Measurements from ENCODE around the gene CACNB3.
"Not testable (repeated sequence)": the region's sequence is repeated elsewhere in the genome, so short reads cannot be mapped to it uniquely, and the experiment has no call there.

The CACNB3 gene

DNA sequence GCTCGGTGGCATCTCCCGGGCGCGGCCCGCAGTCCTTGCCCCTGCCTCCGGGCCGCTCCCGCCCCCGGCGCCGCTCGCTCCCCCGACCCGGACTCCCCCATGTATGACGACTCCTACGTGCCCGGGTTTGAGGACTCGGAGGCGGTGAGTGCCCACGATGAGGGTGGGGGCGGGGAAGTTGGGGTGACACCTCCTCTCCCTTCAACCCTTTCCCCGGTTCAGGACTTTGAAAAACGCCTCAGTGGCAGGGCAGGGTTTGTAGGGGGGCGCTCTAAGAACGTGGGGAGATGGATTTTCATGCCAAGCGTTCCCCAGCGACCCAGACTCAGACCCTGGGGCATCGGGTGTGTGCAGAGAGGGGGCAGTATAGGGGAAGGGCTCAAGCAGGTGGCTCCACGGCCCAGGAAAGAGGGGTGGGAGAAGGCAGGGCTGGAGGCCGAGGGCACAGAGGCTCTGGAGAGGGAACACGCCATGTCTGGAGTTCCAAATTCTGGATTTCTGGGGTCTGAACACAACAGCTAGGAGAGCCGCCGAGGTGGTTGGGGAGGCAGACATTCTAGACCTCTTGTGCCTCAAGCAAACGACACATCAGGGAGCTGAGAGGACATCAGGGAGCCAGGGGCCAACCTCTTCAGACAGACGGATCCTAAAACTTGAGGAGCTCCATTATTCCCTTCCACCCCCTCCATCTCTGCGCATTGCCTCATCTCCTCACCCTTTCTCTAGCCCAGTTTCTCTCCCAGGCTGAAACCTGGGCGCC lies 715 bp downstream of the CACNB3 start:
- no peak for DNase-seq (ENCODE audit: low spot score)

DNA sequence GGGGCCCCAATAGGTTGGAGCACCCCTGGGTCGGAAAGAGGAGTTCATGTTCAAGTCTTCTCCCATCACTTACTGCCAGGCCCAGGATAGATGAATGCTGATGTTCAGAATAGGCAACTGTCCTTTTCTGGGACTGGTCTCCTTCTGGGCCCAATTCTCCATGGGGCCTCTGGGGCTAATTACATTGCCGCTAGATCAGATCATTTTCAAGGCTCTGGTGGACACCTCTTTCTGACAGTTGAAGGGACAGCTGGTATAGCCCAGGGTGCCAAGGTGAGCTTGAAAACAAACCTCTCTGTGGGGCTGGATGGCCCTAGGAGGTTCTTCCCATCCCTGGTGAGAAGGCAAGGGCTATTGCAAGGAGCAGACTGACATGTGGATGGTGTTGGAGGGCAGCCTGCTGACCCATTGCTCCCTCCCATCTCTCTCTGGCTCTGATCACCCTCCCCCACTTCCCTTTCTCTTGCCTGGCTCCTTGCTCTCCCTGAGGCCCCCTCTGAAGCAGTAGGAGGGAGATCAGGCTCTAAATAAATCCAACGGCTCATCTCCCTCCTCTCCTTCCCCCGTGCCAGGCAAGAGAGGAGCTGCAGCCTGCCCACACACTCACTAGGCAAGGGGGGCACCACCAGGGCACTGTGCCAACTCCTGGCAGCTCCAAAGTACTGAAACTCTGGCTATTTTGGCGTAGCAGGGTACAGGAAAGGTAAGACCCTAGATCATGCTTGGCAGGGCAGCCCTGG lies 1.9 kb downstream of the CACNB3 start:
- no peak for DNase-seq (ENCODE audit: low spot score)

DNA sequence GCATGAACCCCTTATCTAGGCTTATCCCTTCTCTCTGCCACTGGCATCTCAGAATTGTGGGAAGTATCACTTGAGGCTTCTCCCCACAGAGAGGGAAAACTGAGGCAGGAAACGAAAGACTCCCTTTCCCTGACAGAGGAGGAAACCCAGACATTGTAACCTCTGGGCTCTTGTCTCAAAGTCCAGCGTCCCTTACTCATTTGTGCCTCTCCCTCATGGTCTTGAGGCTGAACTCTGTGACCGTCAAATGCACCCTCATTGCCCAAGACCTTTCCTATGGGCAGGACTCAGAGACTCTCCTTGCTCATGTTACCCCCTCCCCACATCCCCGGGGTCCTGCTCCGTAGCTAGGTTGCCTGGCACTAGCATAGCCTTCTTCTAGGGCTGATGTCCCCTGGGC lies 3.8 kb downstream of the CACNB3 start:
- no peak for DNase-seq (ENCODE audit: low spot score)

DNA sequence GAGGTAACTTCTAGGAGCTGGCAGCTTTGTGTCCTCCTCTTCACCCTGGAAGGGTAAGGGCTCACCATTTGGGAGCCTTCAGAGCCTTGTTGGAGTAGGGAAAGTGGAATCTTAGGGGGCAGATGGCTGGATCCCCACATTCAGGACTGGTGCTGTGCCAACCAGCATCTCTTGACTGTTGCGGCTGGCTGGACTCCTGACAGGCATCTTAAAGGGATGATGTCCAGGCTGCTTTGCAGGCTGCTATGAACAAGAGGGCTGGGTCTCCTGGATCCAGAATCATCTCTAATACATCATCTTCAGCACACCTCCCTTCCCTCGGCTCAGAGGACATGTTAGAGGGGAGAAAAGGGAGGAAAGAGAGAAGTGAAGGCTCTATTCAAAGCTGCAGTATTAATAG lies 4.4 kb downstream of the CACNB3 start:
- DNase-seq (ENCODE audit: low spot score): no peak

DNA sequence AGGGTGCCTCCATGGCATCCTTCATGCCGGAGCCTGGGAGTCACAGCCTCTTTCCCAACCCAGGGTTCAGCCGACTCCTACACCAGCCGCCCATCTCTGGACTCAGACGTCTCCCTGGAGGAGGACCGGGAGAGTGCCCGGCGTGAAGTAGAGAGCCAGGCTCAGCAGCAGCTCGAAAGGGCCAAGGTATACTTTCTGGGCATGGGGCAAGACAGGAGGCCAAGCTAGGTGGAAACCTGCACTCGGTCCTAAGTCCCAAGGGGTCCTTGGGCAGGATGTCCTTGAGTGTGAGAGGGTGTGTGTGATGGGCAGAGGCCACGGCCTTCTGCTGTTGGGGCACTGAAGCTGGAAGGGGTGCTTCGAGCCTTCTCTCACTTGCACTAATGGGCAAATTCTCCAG lies 5.0 kb downstream of the CACNB3 start:
- DNase-seq (ENCODE audit: low spot score): no peak

DNA sequence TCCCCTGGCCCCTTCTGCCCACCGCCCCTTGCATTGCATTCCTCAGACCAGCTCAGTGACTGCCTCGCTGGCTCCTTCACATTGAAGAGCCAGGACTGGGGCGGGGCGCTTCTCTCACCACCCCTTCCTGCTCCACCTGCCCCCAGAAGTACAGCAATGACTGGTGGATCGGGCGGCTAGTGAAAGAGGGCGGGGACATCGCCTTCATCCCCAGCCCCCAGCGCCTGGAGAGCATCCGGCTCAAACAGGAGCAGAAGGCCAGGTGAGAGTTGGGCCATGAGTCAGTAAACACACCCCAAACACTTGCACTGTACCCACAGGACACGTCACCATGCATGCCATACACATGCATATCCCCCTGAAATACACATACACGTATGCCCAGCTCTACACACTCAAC lies 5.8 kb downstream of the CACNB3 start:
- DNase-seq (ENCODE audit: low spot score): no peak

DNA sequence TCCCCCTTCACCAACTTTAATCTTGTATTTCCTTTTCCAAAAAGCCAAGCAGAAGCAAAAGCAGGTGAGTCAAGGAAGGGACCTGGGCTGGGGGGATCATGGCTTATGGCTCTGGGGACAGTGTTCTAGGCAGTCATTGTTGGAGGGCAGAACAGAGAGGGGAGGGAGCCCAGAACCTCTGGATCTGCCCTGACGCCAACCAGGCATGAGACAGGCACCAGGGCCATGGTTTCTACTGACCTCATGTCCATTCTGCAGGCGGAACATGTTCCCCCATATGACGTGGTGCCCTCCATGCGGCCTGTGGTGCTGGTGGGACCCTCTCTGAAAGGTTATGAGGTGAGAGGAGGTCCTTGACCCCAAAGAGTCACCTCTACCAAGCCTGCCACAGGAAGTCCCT lies 6.6 kb downstream of the CACNB3 start:
- no peak for DNase-seq (ENCODE audit: low spot score)

DNA sequence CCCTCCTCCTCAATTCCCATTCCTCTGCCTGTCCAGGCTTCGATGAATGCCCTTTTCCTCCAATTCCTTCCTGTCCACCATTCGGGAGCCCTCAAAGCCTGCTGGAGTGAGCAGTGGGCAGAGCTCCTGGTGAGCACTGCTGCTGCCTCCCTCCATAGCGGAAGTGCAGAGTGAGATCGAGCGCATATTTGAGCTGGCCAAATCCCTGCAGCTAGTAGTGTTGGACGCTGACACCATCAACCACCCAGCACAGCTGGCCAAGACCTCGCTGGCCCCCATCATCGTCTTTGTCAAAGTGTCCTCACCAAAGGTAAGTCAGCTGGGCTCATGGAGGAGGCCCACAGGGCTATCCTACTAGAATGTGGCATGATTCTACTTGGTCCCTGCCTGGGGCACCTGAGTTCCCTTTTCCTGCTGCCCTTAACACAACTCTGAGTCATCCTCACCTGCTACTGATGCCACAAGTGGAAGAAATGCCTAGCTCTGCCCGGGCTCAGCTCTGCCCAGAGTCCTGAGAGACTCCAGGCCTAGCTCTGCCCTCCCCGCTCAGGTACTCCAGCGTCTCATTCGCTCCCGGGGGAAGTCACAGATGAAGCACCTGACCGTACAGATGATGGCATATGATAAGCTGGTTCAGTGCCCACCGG lies 8.0 kb downstream of the CACNB3 start:
- DNase-seq (ENCODE audit: low spot score): no peak

DNA sequence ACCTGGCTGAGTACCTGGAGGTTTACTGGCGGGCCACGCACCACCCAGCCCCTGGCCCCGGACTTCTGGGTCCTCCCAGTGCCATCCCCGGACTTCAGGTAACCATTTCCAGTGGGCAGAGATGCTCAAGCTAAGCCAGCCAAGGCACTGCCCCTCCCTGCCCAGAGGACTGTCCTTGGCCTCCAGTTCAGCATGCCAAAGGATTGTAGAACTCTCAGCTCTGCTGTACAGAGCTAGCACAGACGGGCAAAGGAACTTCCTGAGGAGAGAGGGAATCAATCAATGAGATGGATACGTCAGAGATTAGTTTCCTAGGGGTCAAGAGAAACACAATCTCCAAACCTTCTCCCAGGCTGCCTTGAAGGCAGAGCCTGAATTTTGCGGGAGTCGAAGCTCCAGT lies 8.7 kb downstream of the CACNB3 start:
- no peak for DNase-seq (ENCODE audit: low spot score)

DNA sequence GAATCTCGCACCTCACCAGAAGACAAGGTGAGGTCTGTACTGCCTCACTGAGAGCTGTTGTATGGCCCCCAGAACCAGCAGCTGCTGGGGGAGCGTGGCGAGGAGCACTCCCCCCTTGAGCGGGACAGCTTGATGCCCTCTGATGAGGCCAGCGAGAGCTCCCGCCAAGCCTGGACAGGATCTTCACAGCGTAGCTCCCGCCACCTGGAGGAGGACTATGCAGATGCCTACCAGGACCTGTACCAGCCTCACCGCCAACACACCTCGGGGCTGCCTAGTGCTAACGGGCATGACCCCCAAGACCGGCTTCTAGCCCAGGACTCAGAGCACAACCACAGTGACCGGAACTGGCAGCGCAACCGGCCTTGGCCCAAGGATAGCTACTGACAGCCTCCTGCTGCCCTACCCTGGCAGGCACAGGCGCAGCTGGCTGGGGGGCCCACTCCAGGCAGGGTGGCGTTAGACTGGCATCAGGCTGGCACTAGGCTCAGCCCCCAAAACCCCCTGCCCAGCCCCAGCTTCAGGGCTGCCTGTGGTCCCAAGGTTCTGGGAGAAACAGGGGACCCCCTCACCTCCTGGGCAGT lies 9.3 kb downstream of the CACNB3 start:
- DNase-seq (ENCODE audit: low spot score): no peak

DNA sequence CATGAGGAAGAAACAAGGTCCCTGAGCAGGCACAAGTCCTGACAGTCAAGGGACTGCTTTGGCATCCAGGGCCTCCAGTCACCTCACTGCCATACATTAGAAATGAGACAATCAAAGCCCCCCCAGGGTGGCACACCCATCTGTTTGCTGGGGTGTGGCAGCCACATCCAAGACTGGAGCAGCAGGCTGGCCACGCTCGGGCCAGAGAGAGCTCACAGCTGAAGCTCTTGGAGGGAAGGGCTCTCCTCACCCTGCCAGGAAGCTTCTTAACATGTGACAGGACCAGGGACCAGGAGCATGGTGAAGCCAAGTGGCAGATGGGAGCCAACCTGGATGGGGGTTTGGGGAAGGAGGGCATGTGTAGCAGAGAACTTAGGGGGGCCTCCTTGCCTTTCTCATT lies 10.0 kb downstream of the CACNB3 start:
- DNase-seq (ENCODE audit: low spot score): no peak

DNA sequence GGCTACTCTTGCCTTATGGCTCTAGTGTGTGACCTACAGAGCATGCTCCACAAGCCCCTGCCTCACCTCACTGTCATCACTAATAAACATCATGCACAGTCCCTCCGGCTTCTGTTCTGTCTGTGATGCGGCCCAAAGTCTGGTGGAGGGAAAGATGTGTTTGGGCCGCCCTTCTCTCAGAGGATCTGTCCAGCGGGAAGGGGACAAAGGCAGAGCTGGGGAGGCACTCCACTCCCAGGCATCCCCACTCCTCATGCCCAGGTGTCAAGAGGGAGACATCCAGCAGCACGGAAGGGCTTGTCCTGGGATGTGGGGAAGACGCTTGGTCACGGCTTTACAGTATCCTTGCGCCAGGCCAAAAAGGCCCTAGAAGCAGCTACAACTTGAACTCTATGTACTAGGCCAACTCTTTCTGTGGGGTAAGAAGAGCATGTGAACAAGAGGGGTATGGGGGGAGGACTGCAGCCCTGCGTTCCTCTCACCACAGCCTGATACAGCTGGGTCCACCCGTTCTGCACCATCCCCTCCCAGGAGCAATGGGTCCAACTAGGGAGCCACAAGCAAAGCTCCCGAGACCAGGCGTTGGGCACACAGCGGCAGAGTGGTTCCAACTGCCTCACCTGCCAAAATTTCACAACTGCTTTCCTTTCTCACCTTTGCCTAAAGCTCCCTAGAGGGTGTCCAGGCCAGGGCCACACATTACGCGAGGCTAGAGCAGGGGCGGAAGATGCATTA lies 10.7 kb downstream of the CACNB3 start:
- DNase-seq (ENCODE audit: low spot score): no peak

DNA sequence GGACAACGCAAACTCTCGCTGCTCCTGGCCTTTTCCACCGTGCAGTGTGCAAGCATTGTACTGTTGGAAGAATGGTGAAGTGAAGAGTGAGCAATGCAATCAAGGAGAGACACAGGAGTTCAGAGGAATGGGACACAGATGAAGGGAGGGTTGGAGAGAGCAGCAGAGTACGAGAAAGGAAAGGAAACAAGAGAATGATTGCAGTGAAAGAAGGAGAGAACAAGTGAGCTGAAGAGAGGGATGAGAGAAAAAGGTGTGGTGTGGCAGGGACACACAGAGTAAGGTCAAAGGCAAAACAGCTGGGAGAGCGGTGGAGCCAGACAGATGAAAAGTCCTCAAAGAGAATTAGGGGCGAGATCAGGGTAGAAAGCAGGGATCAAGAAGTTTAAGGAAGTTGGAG lies 13.0 kb downstream of the CACNB3 start:
- no peak for DNase-seq (ENCODE audit: low spot score)

DNA sequence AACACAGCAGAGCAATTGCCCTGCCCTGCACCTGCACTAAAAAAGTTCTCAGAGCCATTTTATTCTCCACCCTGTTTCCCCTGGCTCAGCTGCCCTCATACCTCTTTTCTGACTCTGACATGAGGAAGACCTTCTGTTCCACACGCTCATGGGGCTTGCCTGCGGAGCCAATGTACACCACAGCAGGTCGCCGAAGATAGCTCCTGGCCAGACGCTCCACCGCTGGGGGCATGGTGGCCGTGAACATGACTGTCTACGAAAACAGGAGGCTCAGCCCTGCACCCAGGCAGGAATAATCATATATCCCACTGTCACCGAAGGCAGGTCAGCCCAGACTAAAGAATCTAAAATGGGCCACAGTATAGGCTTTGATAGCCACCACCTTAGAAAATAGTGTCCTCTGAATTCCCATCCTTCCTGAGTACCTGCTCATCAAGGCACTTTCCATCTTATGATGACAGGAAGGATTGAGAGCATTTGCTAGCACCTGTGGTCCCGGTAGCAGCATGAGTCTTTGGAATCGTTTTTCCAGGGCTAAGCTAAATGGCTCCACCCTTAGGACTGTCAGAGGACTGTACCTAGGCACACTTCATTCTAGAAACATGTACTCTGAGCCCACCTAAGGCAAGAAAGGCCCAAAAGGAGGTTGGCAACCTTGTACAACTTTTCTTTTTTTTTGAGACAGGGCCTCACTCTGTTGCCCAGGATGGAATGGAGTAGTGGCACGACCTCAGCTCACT lies 14.2 kb downstream of the CACNB3 start:
- DNase-seq (ENCODE audit: low spot score): no peak

DNA sequence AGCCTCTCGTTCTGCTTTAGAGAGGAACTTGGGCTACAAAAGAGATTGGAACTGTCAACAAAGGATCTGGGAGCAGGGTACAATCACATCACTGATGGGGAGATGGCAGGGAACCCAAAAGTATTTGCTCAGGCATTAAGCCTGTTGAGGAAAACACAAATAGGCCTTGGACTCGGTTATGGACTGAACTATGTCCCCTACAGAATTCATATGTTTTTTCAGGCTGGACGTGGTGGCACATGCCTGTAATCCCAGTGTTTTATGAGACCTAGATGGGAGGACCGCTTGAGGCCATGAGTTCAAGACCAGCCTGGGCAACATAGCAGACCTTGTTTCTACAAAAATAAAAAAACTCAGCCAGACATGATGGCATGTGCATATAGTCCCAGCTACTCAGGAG lies 19.8 kb downstream of the CACNB3 start:
- DNase-seq (ENCODE audit: low spot score): no peak

DNA sequence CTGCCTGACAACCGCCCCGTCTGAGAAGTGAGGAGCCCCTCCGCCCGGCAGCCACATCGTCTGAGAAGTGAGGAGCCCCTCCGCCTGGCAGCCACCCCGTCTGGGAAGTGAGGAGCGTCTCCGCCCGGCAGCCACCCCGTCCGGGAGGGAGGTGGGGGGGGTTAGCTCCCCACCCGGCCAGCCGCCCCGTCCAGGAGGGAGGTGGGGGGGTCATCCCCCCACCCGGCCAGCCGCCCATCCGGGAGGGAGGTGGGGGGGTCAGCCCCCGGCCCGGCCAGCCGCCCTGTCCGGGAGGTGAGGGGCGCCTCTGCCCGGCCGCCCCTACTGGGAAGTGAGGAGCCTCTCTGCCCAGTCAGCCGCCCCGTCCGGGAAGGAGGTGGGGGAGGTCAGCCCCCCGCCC lies 23.7 kb downstream of the CACNB3 start:
- DNase-seq (ENCODE audit: low spot score): not testable (repeated sequence)

DNA sequence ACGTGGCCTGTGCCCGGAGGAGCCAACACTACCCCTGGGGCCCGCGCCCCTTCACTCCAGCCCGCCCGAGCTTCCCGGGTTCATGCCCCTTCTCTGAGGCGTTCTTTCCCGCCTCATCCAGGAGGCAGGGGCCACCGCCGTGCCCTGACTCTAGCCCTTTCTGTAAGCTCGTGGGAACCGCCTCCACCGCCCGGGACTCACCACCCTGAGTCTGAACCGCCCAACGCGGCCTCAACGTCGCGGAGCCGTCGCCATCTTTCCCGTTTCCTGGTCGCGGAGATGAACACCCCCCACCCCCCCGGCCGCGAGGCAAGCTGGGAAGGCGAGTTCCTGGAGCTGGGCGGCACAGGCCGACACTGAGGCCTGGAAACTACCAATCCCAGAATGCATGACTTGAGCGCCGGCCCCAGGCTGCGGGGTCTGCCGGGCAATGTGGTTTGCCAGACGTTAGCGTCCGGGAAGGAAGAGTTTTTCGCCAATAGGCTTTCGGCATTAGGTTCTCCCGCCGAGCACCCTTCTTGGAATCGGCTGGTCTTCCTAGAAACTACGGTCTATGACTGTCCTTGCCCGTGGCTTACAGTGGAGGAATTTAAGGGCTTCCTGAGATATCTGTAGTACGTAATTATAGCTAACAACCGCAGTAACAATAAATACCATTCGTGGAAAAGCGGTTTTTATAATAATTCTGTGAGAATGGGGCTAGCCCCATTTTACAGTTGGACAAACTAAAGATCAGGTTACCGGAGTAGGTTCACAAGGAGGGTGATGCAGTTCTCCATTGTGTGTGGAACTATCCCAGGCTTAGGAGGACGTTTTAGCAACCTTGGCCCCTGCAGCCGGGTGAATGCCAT lies 33.8 kb downstream of the CACNB3 start, which contains the start of gene DDX23:
TSS of gene DDX23 (minus strand) at position 281 of the 851 bp plus-strand sequence. CDS start 6,381 bp downstream, outside the sequence.
- DNase-seq (ENCODE audit: low spot score): peak; percentile 93

DNA sequence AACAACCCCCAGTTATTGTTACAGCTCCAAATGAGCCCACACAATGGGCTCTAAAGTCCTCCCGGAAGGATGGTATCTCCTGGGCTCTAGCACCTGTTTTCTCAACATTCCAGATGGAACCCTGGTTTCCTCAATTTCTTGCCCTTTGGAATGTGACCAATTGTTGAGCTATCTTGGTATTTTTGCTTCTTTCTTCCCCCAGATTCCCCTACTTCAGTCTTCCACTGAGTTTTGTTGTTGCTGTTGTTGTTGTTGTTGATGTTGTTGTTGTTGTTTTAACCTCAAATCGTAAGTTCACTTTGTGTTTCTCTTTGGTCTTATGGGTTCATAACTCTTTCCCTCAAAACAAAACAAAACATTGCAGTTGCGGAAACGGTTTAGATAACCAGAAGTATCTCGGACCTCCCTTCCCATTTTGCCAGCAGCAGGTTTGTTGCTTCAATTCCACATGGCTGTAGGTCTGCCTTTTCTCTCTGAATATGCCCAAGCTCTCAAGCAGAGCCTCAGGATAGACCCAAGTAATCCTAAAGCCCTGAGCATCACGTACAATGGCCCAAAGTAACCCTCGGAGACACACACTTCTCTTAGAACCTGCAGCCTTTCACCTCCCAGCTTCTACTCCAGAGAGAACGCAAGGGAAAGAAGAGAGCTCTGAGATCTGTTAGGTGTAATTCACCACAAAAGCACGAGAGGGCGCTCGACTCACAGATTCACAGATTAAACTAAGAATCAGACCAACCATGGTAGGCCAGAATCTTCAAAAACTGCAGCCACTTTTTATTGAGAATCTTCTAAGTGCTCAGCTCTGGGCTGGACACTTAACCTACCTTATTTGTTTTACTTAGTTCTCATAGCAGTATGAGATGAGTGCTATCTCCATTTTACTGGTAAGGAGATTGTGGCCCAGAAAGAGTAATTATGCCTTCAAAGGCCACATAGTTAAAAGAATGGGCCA lies 34.7 kb downstream of the CACNB3 start:
- peak; percentile 88 for DNase-seq (ENCODE audit: low spot score)

DNA sequence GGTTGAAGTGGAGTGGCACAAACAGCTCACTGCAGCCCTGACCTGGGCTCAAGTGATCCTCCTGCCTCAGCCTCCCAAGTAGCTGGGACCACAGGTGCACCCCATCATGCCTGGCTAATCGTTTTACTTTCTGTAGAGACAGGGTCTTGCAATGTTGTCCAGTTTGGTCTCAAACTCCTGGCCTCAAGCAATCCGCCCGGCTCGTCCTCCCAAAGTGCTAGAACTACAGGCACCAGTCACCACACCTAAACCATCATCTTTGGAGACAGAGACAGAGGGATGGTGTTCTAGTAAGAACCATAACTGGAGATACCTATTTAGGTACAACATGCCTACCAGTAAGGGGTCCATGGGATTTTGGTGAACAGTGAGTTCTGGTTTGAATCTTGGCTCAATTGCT lies 36.2 kb downstream of the CACNB3 start:
- no peak for DNase-seq (ENCODE audit: low spot score)
